Heart left ventricle (tissue), 16 donors: Measurements from ENCODE around the gene PISD. TPM values are rescaled to one million over a fixed set of nuclear protein-coding genes. Genes with fewer than 3 reads are reported as not detected.
"Not testable (repeated sequence)": the region's sequence is repeated elsewhere in the genome, so short reads cannot be mapped to it uniquely, and the experiment has no call there.

ENCODE experiments used
- ATAC-seq, 4 donors: fragments of 200-7000 bp; cut with Tn5 transposase; one replicate each; pipeline ENCODE4 v1.9.1; 2020 to 2022; ENCODE audit warnings: moderate library complexity in 4 of 4, mild to moderate bottlenecking in 3 of 4, moderate number of reproducible peaks in 1 of 4
- DNase-seq, 5 donors: peaks; one replicate each; pipeline ENCODE4 v3.0.0-alpha.2; 2020
- H3K27ac ChIP-seq, 12 donors: fragments of 200-600 bp; sonication (generic) in 4 of 12; one replicate each; pipeline versions ENCODE4 v1.5.0 to v1.8.0; 2016 to 2022; ENCODE audit warnings: mild to moderate bottlenecking in 2 of 12
- H3K27me3 ChIP-seq, 9 donors: fragments of 200-600 bp; sonication (generic) in 2 of 9; one replicate each; pipeline versions ENCODE4 v1.5.1 to v1.8.0; 2016 to 2022; ENCODE audit warnings: mild to moderate bottlenecking in 3 of 9
- H3K36me3 ChIP-seq, 9 donors: fragments of 200-600 bp; sonication (generic) in 2 of 9; one replicate each; pipeline versions ENCODE4 v1.5.0 to v1.8.0; 2018 to 2022; ENCODE audit warnings: mild to moderate bottlenecking in 2 of 9
- H3K4me1 ChIP-seq, 12 donors: fragments of 200-600 bp; sonication (generic) in 4 of 12; one replicate each; pipeline versions ENCODE4 v1.5.0 to v1.8.0; 2016 to 2022; ENCODE audit warnings: mild to moderate bottlenecking in 3 of 12
- H3K4me3 ChIP-seq, 12 donors: fragments of 200-600 bp; sonication (generic) in 4 of 12; one replicate each; pipeline versions ENCODE4 v1.5.0 to v1.8.0; 2017 to 2022; ENCODE audit warnings: mild to moderate bottlenecking in 9 of 12, moderate library complexity in 4 of 12
- H3K9me3 ChIP-seq, 12 donors: fragments of 200-600 bp; sonication (generic) in 4 of 12; one replicate each; pipeline versions ENCODE4 v1.5.0 to v1.8.0; 2016 to 2022; ENCODE audit warnings: mild to moderate bottlenecking in 1 of 12
- CTCF ChIP-seq, 12 donors: fragments of 200-600 bp; sonication (generic) in 4 of 12; IDR thresholded peaks; one replicate each; pipeline versions ENCODE4 v1.5.0 to v1.8.0; 2018 to 2022; ENCODE audit warnings: antibody characterized with exemption in 12 of 12, mild to moderate bottlenecking in 5 of 12
- POLR2A ChIP-seq, 2 donors: fragments of 450-650 bp; IDR thresholded peaks; one replicate each; pipeline ENCODE4 v1.6.1; 2017; ENCODE audit warnings: antibody characterized with exemption in 2 of 2, mild to moderate bottlenecking in 2 of 2, moderate library complexity in 2 of 2
- WGBS, 4 donors: extraction: QIAGEN DNeasy Blood & Tissue Kit in 2 of 4; methylation state at CpG; one replicate each; pipeline versions ENCODE4 v1.1.5 to v1.1.7; 2013 to 2018; 5-methylcytosine and 5-hydroxymethylcytosine counted together
- intact Hi-C, 10 donors: fragments of 100-400 bp; cut with DNase I; formaldehyde crosslinking; loops; one replicate each; pipeline versions ENCODE4 v1.11.1 to v1.14.2; 2022
- long read RNA-seq, 3 donors: library from polyadenylated mRNA; unstranded; transcript quantifications; one replicate each; pipeline ENCODE4 v2.0.0, GENCODE V29; 2020 to 2021
- polyA plus RNA-seq, 2 donors: library from polyadenylated mRNA; stranded (reverse); fragments of 200-250 nt; gene quantifications; one replicate each; pipeline ENCODE4 v1.2.3, GENCODE V29; 2013
- total RNA-seq, 9 donors: library from RNA; depleted of rRNA in 2 of 9; stranded (reverse); fragments of >200 nt in 2 of 9; fragmentation: NEBNext Ultra II Directional in 3 of 9; extraction: Animal tissue kit (Norgen Biotek cat#: 25700) in 3 of 9; gene quantifications; one replicate each; pipeline versions ENCODE4 v1.1.0 to v1.2.4, GENCODE V29; 2016 to 2023
- donor health status: ischemic (EF 13 %, LVEDD 7.1; RV severe dilation, severe dysfunction).
- donor health status: healthy with polysubstance abuse.
- donor health status: DM: no; HTN: yes; CAD: no.
- donor health status: DM: no; HTN: no; CAD: no.
- donor health status: ischemic (EF 25% LVEDD 6.9; RV normal size, moderate dysfunction).
- donor health status: ischemic (EF 25% LVEDD 5.7; RV mildly dilated, moderate dysfunction).
- donor health status: healthy.
- donor health status: DM: yes; HTN: yes; CAD: no.
- donor health status: ischemic (EF 35%, LVEDD 5.7; RV mildly dilated, moderate dysfunction).
- donor health status: nonischemic (EF 11% LVEDD 7.7; RV severe dilation, severe dysfunction).
- donor health status: DM: yes; HTN: yes; CAD: no.
- donor health status: PGD.
- donor health status: ischemic (EF 29% LVEDD 5.4; RV normal size, mild dysfunction).
- donor health status: nonischemic (EF 23%, LVEDD 6.1; RV moderate dilation, normal function).

Gene PISD
- total RNA-seq (10 to 100 TPM; 13.1 to 38.1 (median 17.0) TPM), polyA plus RNA-seq (10 to 100 TPM; 12.3 to 17.7 TPM)
- long read RNA-seq, donor 1, transcript PISD-209 (8 exons, 1,963 nt), result major isoform, 29 of 41 reads
- long read RNA-seq, donor 1, partial matches to known transcripts, result 3 of 41 reads
- long read RNA-seq, donor 1, other reads (novel, unspliced or antisense), result 9 of 41 reads
- long read RNA-seq, donor 2, transcript PISD-209 (8 exons, 1,963 nt), result major isoform, 46 of 66 reads
- long read RNA-seq, donor 2, partial matches to known transcripts, result 9 of 66 reads
- long read RNA-seq, donor 2, other reads (novel, unspliced or antisense), result 11 of 66 reads
- long read RNA-seq, donor 3, transcript PISD-209 (8 exons, 1,963 nt), result major isoform, 11 of 21 reads
- long read RNA-seq, donor 3, partial matches to known transcripts, result 1 of 21 reads
- long read RNA-seq, donor 3, other reads (novel, unspliced or antisense), result 7 of 21 reads

- peak; percentile 98 to 100 (median 100) for ATAC-seq
- Histone ChIP-seq H3K27ac (peak within 1 kb of the TSS in 10 of 12 donors; percentile 34 to 81 (median 54)), H3K9me3 (no peaks in the 10 kb centered on the region), H3K36me3 (peaks cover 0 to 4% (median 0%) of the 10 kb centered on the region in 9 donors), H3K4me3 (peak within 1 kb of the TSS; percentile 33 to 100 (median 86)), H3K27me3 (no peaks in the 10 kb centered on the region), H3K4me1 (peaks cover 0 to 21% (median 13%) of the 10 kb centered on the region in 12 donors)
- TF ChIP-seq CTCF (IDR thresholded peaks at IDR 0.05) (no peak), POLR2A (IDR thresholded peaks at IDR 0.05) (peak in 1 of 2 donors; percentile 58)
- intact Hi-C loops, result loop anchor here in 7 of 10 donors (5.0 to 10.0 kb wide), 6 partner anchors 83 to 313 kb away; partner anchors contain the start of genes DEPDC5 (in 4 of the 7), PRR14L (in 4 of the 7) and YWHAH (in 4 of the 7)
- DNase-seq, result peak; percentile 94 to 97 (median 96)
- 3 to 4% (median 3%) methylated on average over 35 to 52 of the region's 52 CpGs for WGBS, 4 donors
Observed at GRCh38 chr22:31661851-31662667, at the start of gene PISD. Gene PISD (minus strand): TSS chr22:31662215. CDS start chr22:31662208, 7 bp downstream.

DNA sequence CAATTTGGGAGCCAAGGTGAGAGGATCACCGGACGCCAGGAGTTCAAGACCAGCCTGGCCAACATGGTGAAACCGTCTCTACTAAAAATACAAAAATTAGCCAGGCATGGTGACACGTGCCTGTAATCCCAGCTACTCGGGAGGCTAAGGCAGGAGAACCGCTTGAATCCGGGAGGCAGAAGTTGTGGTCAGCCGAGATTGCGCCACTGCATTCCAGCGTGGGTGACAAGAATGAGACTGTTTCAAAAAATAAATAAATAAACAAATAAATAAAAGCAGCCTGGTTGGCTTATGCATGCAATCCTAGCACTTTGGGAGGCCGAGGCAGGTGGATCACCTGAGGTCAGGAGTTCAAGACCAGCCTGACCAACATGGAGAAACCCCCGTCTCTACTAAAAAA is 49.2 kb upstream of the PISD start:
- intact Hi-C loops, H3K4me3 ChIP-seq, H3K27ac ChIP-seq, H3K9me3 ChIP-seq, DNase-seq, ATAC-seq, H3K27me3 ChIP-seq: not testable (repeated sequence)
- Histone ChIP-seq H3K36me3 (peaks cover 0 to 93% (median 70%) of the 10 kb centered on the region in 9 donors), H3K4me1 (peaks cover 0 to 12% (median 0%) of the 10 kb centered on the region in 12 donors)
- 92 to 97% (median 95%) methylated on average over 12 of the region's 12 CpGs for WGBS, 4 donors

- Histone ChIP-seq H3K27ac (no peak overlapping the region), H3K4me3 (no peak overlapping the region), H3K36me3 (peaks cover 2 to 92% (median 61%) of the 10 kb centered on the region in 9 donors), H3K9me3 (no peaks in the 10 kb centered on the region), H3K4me1 (peaks cover 0 to 4% (median 0%) of the 10 kb centered on the region in 12 donors), H3K27me3 (no peaks in the 10 kb centered on the region)
- 83 to 92% (median 90%) methylated on average over 8 of the region's 8 CpGs for WGBS, 4 donors
- no peak for TF ChIP-seq POLR2A (IDR thresholded peaks at IDR 0.05)
- ATAC-seq (no peak), DNase-seq (no peak)
- intact Hi-C loops, result no loop called here
Observed at GRCh38 chr22:31707519-31707918, 45.5 kb upstream of the PISD start.

- Histone ChIP-seq H3K27me3 (no peaks in the 10 kb centered on the region), H3K36me3 (peaks cover 0 to 99% (median 91%) of the 10 kb centered on the region in 9 donors), H3K4me3 (no peak overlapping the region), H3K9me3 (no peaks in the 10 kb centered on the region), H3K4me1 (peaks cover 0 to 5% (median 0%) of the 10 kb centered on the region in 12 donors), H3K27ac (no peak overlapping the region)
- DNase-seq, result no peak
- TF ChIP-seq CTCF (IDR thresholded peaks at IDR 0.05) (no peak), POLR2A (IDR thresholded peaks at IDR 0.05) (no peak)
- no peak for ATAC-seq
- intact Hi-C loops, result no loop called here
- 73 to 88% (median 75%) methylated on average over 4 of the region's 4 CpGs for WGBS, 4 donors
Observed at GRCh38 chr22:31695423-31695822, 33.4 kb upstream of the PISD start.

DNA sequence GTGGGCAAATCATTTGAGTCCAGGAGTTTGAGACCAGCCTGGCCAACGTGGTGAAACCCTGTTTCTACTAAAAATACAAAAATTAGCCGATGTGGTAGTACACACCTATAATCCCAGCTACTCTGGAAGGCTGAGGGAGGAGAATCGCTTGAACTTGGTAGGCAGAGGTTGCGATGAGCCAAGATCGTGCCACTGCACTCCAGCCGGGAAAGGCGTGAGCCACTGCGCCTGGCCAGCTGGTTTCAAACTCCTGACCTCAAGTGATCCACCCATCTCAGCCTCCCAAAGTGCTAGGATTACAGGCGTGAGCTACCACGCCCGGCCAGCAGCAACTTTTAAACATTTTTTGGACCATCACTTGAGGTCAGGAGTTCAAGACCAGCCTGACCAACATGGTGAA is 32.0 kb upstream of the PISD start:
- WGBS, 4 donors, result 96 to 99% (median 97%) methylated on average over 11 of the region's 11 CpGs
- ATAC-seq, H3K4me3 ChIP-seq, DNase-seq, intact Hi-C loops, H3K9me3 ChIP-seq, H3K27me3 ChIP-seq, H3K27ac ChIP-seq, H3K4me1 ChIP-seq: not testable (repeated sequence)
- H3K36me3 ChIP-seq, result peaks cover 0 to 99% (median 88%) of the 10 kb centered on the region in 9 donors
